NT2/D1 (cell line): ENCODE measurements around the gene TMEM255B.
A peak's percentile ranks its signal among the peaks of the same experiment; 100 is the strongest.
"Not testable (repeated sequence)": the region's sequence is repeated elsewhere in the genome, so short reads cannot be mapped to it uniquely, and the experiment has no call there.

Source experiments
- DNase-seq: peaks from one replicate; pipeline ENCODE4 v3.0.0-alpha.2; 2011; ENCODE audit warnings: low read depth, low spot score
- H3K27me3 ChIP-seq: 2 replicates; pipeline ENCODE4 v1.6.0; 2011; ENCODE audit warnings: mild to moderate bottlenecking; ENCODE audit not compliant: insufficient read length, insufficient read depth
- H3K36me3 ChIP-seq: 2 replicates; pipeline ENCODE4 v1.6.1; 2011; ENCODE audit warnings: mild to moderate bottlenecking, low read length, mixed read lengths; ENCODE audit not compliant: insufficient read depth, insufficient read length
- H3K4me1 ChIP-seq: 2 replicates; pipeline ENCODE4 v1.5.1; 2011; ENCODE audit not compliant: insufficient read depth, insufficient read length
- H3K4me3 ChIP-seq: 2 replicates; pipeline ENCODE4 v1.5.1; 2011; ENCODE audit warnings: low read depth; ENCODE audit not compliant: insufficient read length
- H3K9ac ChIP-seq: 2 replicates; pipeline ENCODE4 v1.6.0; 2011; ENCODE audit warnings: low read depth; ENCODE audit not compliant: insufficient read length
- H3K9me3 ChIP-seq: 2 replicates; pipeline ENCODE4 v1.5.1; 2011; ENCODE audit warnings: mild to moderate bottlenecking, low read length; ENCODE audit not compliant: insufficient read depth
- SUZ12 ChIP-seq: IDR thresholded peaks from 2 replicates; pipeline ENCODE4 v1.6.1; 2011; ENCODE audit not compliant: insufficient read length, insufficient read depth; ENCODE audit errors: extremely low read depth
- YY1 ChIP-seq: IDR thresholded peaks from 2 replicates; pipeline ENCODE4 v1.6.1; 2011; ENCODE audit not compliant: insufficient read length, insufficient read depth
- ZNF274 ChIP-seq: IDR thresholded peaks from 2 replicates; pipeline ENCODE4 v1.6.1; 2011; ENCODE audit warnings: mild to moderate bottlenecking, low read depth, low read length

Gene TMEM255B

GRCh38 chr13:113758651-113759524 is at the start of gene TMEM255B:
TMEM255B (plus strand) TSS chr13:113759226; CDS start chr13:113759270, 44 bp downstream.
- no peaks in the 10 kb centered on the region for H3K4me1 ChIP-seq
- H3K4me3 ChIP-seq: peak within 1 kb of the TSS; percentile 57
- H3K9me3 ChIP-seq: no peaks in the 10 kb centered on the region
- H3K36me3 ChIP-seq: no peaks in the 10 kb centered on the region
- no peak for TF ChIP-seq ZNF274
- TF ChIP-seq SUZ12: no peak
- no peak for TF ChIP-seq YY1
- peak; percentile 55 for DNase-seq
- H3K27me3 ChIP-seq: peaks cover 47% of the 10 kb centered on the region
- H3K9ac ChIP-seq: peak within 1 kb of the TSS; percentile 82

DNA sequence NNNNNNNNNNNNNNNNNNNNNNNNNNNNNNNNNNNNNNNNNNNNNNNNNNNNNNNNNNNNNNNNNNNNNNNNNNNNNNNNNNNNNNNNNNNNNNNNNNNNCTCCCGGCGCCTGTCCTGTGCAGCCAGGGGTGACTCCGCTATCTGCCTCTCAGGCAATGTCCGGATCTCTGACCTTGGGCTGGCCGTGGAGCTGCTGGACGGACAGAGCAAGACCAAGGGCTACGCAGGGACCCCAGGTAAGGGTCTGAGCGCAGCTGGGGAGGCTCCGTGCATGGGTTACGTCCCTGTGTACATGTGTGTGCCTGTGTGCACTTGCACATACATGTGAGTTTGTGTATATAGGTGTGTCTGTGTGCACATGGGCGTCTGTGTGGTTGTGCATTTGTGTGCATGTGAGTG is 36.1 kb upstream of the TMEM255B start:
- Histone ChIP-seq H3K4me3 (no peak overlapping the region), H3K36me3 (no peaks in the 10 kb centered on the region), H3K9me3 (peaks cover 12% of the 10 kb centered on the region; the same call in 1 of the 2 replicates), H3K27me3 (no peaks in the 10 kb centered on the region), H3K9ac (no peak overlapping the region), H3K4me1 (peaks cover 22% of the 10 kb centered on the region)
- DNase-seq: no peak
- TF ChIP-seq YY1 (no peak), ZNF274 (no peak), SUZ12 (no peak)

GRCh38 chr13:113723410-113724015 is 35.5 kb upstream of the TMEM255B start:
- H3K27me3 ChIP-seq: no peaks in the 10 kb centered on the region
- no peak for DNase-seq
- peaks cover 12% of the 10 kb centered on the region; the same call in 1 of the 2 replicates for H3K9me3 ChIP-seq
- no peak overlapping the region for H3K4me3 ChIP-seq
- H3K9ac ChIP-seq: peak overlapping the region; percentile 6
- no peak for TF ChIP-seq YY1
- TF ChIP-seq ZNF274: no peak
- TF ChIP-seq SUZ12: no peak
- no peaks in the 10 kb centered on the region for H3K36me3 ChIP-seq
- H3K4me1 ChIP-seq: peaks cover 22% of the 10 kb centered on the region

DNA sequence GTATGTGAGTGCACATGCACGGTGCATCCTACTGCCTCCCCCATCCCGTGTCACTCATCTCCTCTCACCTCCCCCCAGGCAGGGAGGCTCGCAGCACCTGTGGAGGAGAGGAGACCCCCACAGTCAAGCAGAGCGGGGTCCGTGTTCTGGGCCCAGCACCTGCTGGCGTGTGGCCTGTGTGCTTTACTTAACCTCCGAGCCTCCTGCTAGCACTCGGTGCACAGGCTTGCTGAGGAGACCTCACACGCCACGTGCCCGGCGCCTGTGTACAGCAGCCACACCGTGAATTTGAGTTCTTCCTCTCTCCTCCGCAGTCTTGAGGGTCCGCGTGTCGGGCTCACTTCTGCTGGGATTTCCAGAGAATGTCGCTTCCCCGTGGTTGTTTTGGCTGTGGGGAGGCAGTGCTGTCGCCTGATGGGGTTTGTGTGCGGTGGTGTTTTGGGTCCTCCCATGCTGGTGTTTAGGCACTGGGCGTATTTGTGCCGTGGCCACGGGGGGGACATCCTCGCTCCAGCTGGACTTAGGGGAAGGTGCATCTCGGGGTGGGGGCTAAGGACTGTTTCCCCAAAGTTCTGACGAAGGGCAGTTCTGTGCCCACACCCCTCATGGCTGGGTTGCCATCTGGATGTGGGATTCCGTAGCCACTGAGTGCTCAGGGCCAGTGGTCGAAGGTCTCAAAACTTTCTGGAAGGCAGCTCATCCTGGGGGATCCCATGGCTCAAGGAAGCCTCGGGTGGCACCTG is 34.8 kb upstream of the TMEM255B start:
- peaks cover 12% of the 10 kb centered on the region; the same call in 1 of the 2 replicates for H3K9me3 ChIP-seq
- H3K36me3 ChIP-seq: no peaks in the 10 kb centered on the region
- peak overlapping the region; percentile 75 for H3K9ac ChIP-seq
- H3K4me3 ChIP-seq: peak overlapping the region; percentile 45
- H3K27me3 ChIP-seq: no peaks in the 10 kb centered on the region
- TF ChIP-seq YY1 (no peak), SUZ12 (no peak), ZNF274 (no peak)
- peaks cover 22% of the 10 kb centered on the region for H3K4me1 ChIP-seq
- DNase-seq: no peak

GRCh38 chr13:113724780-113725315 is 34.2 kb upstream of the TMEM255B start:
- Histone ChIP-seq H3K4me3 (peak overlapping the region; percentile 45), H3K36me3 (no peaks in the 10 kb centered on the region), H3K27me3 (no peaks in the 10 kb centered on the region), H3K4me1 (peaks cover 22% of the 10 kb centered on the region), H3K9ac (peak overlapping the region; percentile 75), H3K9me3 (peaks cover 12% of the 10 kb centered on the region; the same call in 1 of the 2 replicates)
- TF ChIP-seq SUZ12 (no peak), YY1 (no peak), ZNF274 (no peak)
- DNase-seq: peak; percentile 63

- DNase-seq, H3K4me3 ChIP-seq, H3K27me3 ChIP-seq, H3K36me3 ChIP-seq, H3K9ac ChIP-seq: not testable (repeated sequence)
- Histone ChIP-seq H3K9me3 (peaks cover 12% of the 10 kb centered on the region; the same call in 1 of the 2 replicates), H3K4me1 (peaks cover 22% of the 10 kb centered on the region)
Measured at GRCh38 chr13:113725329-113726105, 33.5 kb upstream of the TMEM255B start.

DNA sequence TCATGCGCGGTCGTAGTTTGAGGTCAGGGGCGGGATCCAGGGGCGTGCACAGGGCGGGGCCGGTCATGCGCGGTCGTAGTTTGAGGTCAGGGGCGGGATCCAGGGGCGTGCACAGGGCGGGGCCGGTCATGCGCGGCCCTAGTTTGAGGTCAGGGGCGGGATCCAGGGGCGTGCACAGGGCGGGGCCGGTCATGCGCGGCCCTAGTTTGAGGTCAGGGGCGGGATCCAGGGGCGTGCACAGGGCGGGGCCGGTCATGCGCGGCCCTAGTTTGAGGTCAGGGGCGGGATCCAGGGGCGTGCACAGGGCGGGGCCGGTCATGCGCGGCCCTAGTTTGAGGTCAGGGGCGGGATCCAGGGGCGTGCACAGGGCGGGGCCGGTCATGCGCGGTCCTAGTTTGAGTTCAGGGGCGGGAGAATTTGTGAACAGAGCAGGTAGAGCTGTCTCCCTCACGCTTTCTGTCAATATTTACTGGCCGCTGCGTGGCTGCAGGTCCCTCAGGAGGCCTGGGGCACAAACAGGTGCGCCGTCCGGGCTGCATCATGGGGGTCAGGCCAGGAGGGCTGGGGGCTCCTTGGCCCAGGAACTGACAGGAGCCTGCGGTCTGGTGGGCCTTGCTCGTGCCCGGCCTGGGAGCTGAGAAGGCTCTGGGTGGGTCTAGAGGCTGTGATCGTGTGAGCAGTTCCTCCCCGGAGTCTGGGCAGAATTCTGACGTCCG is 32.8 kb upstream of the TMEM255B start:
- Histone ChIP-seq H3K4me1 (peaks cover 22% of the 10 kb centered on the region), H3K9ac (peak overlapping the region; percentile 50), H3K9me3 (peaks cover 12% of the 10 kb centered on the region; the same call in 1 of the 2 replicates), H3K4me3 (peak overlapping the region; percentile 24)
- not testable (repeated sequence) for DNase-seq, H3K36me3 ChIP-seq, H3K27me3 ChIP-seq
